Activated CD4-positive, alpha-beta T cell treated with anti-CD3 and anti-CD28 coated beads, Interleukin-2, amount 10 ng/mL, durations not matched to agents 7 days and 5 days (primary cell): ENCODE data around the gene RAB23. TPM values are rescaled to one million over a fixed set of nuclear protein-coding genes. Genes with fewer than 3 reads are reported as not detected.
A peak's percentile ranks its signal among the peaks of the same experiment; 100 is the strongest.
"Not testable (repeated sequence)": the region's sequence is repeated elsewhere in the genome, so short reads cannot be mapped to it uniquely, and the experiment has no call there.

Source experiments
- CTCF ChIA-PET: fragments of 350-600 bp; sonication (Branson Sonifier 250); formaldehyde crosslinking; loops from one replicate; lab custom pipeline; 2021; ENCODE audit warnings: antibody characterized with exemption; lab: Charles Lee
- POLR2A ChIA-PET: fragments of 350-600 bp; sonication (Branson Sonifier 250); formaldehyde crosslinking; loops from one replicate; lab custom pipeline; 2021; ENCODE audit warnings: antibody characterized with exemption; lab: Charles Lee
- DNase-seq: peaks from one replicate; pipeline ENCODE4 v3.0.0-alpha.2; 2020
- H3K27ac Mint-ChIP-seq: one replicate; pipeline ENCODE4 v1.8.0; 2021; ENCODE audit warnings: mild to moderate bottlenecking, moderate library complexity, mixed read lengths
- H3K27me3 Mint-ChIP-seq: one replicate; pipeline ENCODE4 v1.8.0; 2021; ENCODE audit warnings: mixed read lengths
- H3K36me3 Mint-ChIP-seq: one replicate; pipeline ENCODE4 v1.8.0; 2021; ENCODE audit warnings: low read depth, mixed read lengths
- H3K4me1 Mint-ChIP-seq: one replicate; pipeline ENCODE4 v1.8.0; 2021; ENCODE audit warnings: mixed read lengths
- H3K4me3 Mint-ChIP-seq: one replicate; pipeline ENCODE4 v1.8.0; 2021; ENCODE audit warnings: mild to moderate bottlenecking, moderate library complexity, mixed read lengths
- H3K9me3 Mint-ChIP-seq: one replicate; pipeline ENCODE4 v1.8.0; 2021; ENCODE audit warnings: mixed read lengths
- total RNA-seq, 2 experiments: library from RNA; stranded (reverse); gene quantifications; one replicate each; pipeline ENCODE4 v1.2.3, GENCODE V29; 2021

Gene RAB23
- total RNA-seq, 2 experiments from 2014 or later = 3.5 to 3.8 TPM

GRCh38 chr6:57254055-57254717, 32.1 kb upstream of the RAB23 start:
- ChIA-PET CTCF (no interaction called here), POLR2A (no interaction called here)
- H3K9me3 Mint-ChIP-seq = no peaks in the 10 kb centered on the region
- no peak overlapping the region for H3K4me3 Mint-ChIP-seq
- no peak for DNase-seq
- no peaks in the 10 kb centered on the region for H3K27me3 Mint-ChIP-seq
- H3K4me1 Mint-ChIP-seq = no peaks in the 10 kb centered on the region
- H3K36me3 Mint-ChIP-seq = no peaks in the 10 kb centered on the region
- H3K27ac Mint-ChIP-seq = no peak overlapping the region

GRCh38 chr6:57252975-57253374, 30.9 kb upstream of the RAB23 start:
- DNase-seq = no peak
- H3K9me3 Mint-ChIP-seq = no peaks in the 10 kb centered on the region
- ChIA-PET CTCF (interaction anchor here (0.7 kb wide), 1 partner anchor 8 kb away, joined by 5 read pairs; no protein-coding TSS in a partner anchor), POLR2A (no interaction called here)
- H3K36me3 Mint-ChIP-seq = no peaks in the 10 kb centered on the region
- H3K27ac Mint-ChIP-seq = no peak overlapping the region
- no peaks in the 10 kb centered on the region for H3K4me1 Mint-ChIP-seq
- H3K4me3 Mint-ChIP-seq = no peak overlapping the region
- no peaks in the 10 kb centered on the region for H3K27me3 Mint-ChIP-seq

GRCh38 chr6:57252137-57252536, 30.0 kb upstream of the RAB23 start:
- ChIA-PET CTCF (interaction anchor here (0.7 kb wide), 1 partner anchor 27 kb away, joined by 3 read pairs; no protein-coding TSS in a partner anchor), POLR2A (no interaction called here)
- H3K36me3 Mint-ChIP-seq = no peaks in the 10 kb centered on the region

GRCh38 chr6:57250348-57250747, 28.2 kb upstream of the RAB23 start:
- Mint-ChIP-seq H3K36me3 (no peaks in the 10 kb centered on the region), H3K4me3 (no peak overlapping the region), H3K27me3 (no peaks in the 10 kb centered on the region), H3K9me3 (no peaks in the 10 kb centered on the region), H3K4me1 (no peaks in the 10 kb centered on the region), H3K27ac (no peak overlapping the region)
- ChIA-PET CTCF (no interaction called here), POLR2A (no interaction called here)
- no peak for DNase-seq

More at GRCh38 chr6:57252137-57252536, 30.0 kb upstream of the RAB23 start:
- Mint-ChIP-seq H3K27ac (no peak overlapping the region), H3K4me1 (no peaks in the 10 kb centered on the region), H3K27me3 (no peaks in the 10 kb centered on the region), H3K4me3 (no peak overlapping the region), H3K9me3 (no peaks in the 10 kb centered on the region)
- DNase-seq = no peak

GRCh38 chr6:57248311-57248895, 26.3 kb upstream of the RAB23 start:
- no peak for DNase-seq
- no peaks in the 10 kb centered on the region for H3K9me3 Mint-ChIP-seq
- H3K4me3 Mint-ChIP-seq = no peak overlapping the region
- H3K27ac Mint-ChIP-seq = no peak overlapping the region
- no peaks in the 10 kb centered on the region for H3K36me3 Mint-ChIP-seq
- no peaks in the 10 kb centered on the region for H3K4me1 Mint-ChIP-seq
- ChIA-PET POLR2A (no interaction called here), CTCF (no interaction called here)
- no peaks in the 10 kb centered on the region for H3K27me3 Mint-ChIP-seq

DNA sequence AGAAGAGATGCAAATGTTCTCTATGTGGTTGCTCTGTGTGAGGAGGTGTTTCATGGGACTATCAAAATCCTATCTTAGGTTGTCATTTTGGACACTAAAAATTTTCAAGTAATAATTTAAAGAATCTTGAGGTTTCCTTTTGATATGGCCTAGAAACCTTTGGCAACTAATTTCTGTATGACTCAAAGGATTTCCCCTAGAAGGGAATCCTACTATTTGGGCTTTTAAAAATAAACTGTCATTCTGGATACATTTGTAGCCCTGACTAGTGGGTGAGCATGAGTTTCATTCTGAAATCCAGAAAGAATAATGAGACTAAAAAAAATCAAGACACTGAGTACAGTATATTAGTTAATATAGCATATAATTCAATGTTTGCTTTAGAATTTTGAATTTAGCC, 25.5 kb upstream of the RAB23 start:
- ChIA-PET POLR2A (no interaction called here), CTCF (no interaction called here)
- Mint-ChIP-seq H3K9me3 (no peaks in the 10 kb centered on the region), H3K4me1 (no peaks in the 10 kb centered on the region), H3K27me3 (no peaks in the 10 kb centered on the region), H3K4me3 (no peak overlapping the region), H3K27ac (no peak overlapping the region), H3K36me3 (no peaks in the 10 kb centered on the region)
- DNase-seq = no peak

- POLR2A ChIA-PET = no interaction called here
- no peaks in the 10 kb centered on the region for H3K4me1 Mint-ChIP-seq
- no peak overlapping the region for H3K27ac Mint-ChIP-seq
- no peak overlapping the region for H3K4me3 Mint-ChIP-seq
- H3K36me3 Mint-ChIP-seq = no peaks in the 10 kb centered on the region
- no peaks in the 10 kb centered on the region for H3K9me3 Mint-ChIP-seq
- CTCF ChIA-PET = no interaction called here
- no peak for DNase-seq
- no peaks in the 10 kb centered on the region for H3K27me3 Mint-ChIP-seq
Observed at GRCh38 chr6:57246307-57246706, 24.2 kb upstream of the RAB23 start.

GRCh38 chr6:57243954-57244353, 21.8 kb upstream of the RAB23 start:
- Mint-ChIP-seq H3K4me3 (no peak overlapping the region), H3K4me1 (no peaks in the 10 kb centered on the region), H3K27me3 (no peaks in the 10 kb centered on the region), H3K9me3 (no peaks in the 10 kb centered on the region), H3K36me3 (no peaks in the 10 kb centered on the region), H3K27ac (no peak overlapping the region)
- POLR2A ChIA-PET = no interaction called here
- DNase-seq = no peak
- CTCF ChIA-PET = no interaction called here

GRCh38 chr6:57243526-57243925, 21.4 kb upstream of the RAB23 start:
- H3K27me3 Mint-ChIP-seq, H3K9me3 Mint-ChIP-seq, H3K4me1 Mint-ChIP-seq, H3K4me3 Mint-ChIP-seq, CTCF ChIA-PET, H3K36me3 Mint-ChIP-seq, DNase-seq, H3K27ac Mint-ChIP-seq, POLR2A ChIA-PET: not testable (repeated sequence)

- DNase-seq = no peak
- CTCF ChIA-PET = interaction anchor here (1.2 kb wide), 1 partner anchor 21 kb away, joined by 3 read pairs; the partner anchor contains the start of gene RAB23
- H3K4me1 Mint-ChIP-seq = no peaks in the 10 kb centered on the region
- H3K27ac Mint-ChIP-seq = no peak overlapping the region
- peaks cover 3% of the 10 kb centered on the region for H3K27me3 Mint-ChIP-seq
- no peaks in the 10 kb centered on the region for H3K9me3 Mint-ChIP-seq
- no peaks in the 10 kb centered on the region for H3K36me3 Mint-ChIP-seq
- no peak overlapping the region for H3K4me3 Mint-ChIP-seq
- POLR2A ChIA-PET = no interaction called here
Observed at GRCh38 chr6:57242505-57242904, 20.4 kb upstream of the RAB23 start.

- Mint-ChIP-seq H3K4me3 (no peak overlapping the region), H3K4me1 (peaks cover 7% of the 10 kb centered on the region), H3K27me3 (peaks cover 38% of the 10 kb centered on the region), H3K9me3 (no peaks in the 10 kb centered on the region), H3K36me3 (no peaks in the 10 kb centered on the region), H3K27ac (no peak overlapping the region)
- no peak for DNase-seq
- POLR2A ChIA-PET = interaction anchor here (0.6 kb wide), 1 partner anchor 316 kb away, joined by 3 read pairs; no protein-coding TSS in a partner anchor
- CTCF ChIA-PET = no interaction called here
Observed at GRCh38 chr6:57226221-57226620, 4.1 kb upstream of the RAB23 start.

GRCh38 chr6:57224769-57225515, 2.8 kb upstream of the RAB23 start:
- H3K27ac Mint-ChIP-seq = no peak overlapping the region
- H3K4me3 Mint-ChIP-seq = no peak overlapping the region
- POLR2A ChIA-PET = no interaction called here
- CTCF ChIA-PET = interaction anchor here (0.6 kb wide), 1 partner anchor 27 kb away, joined by 3 read pairs; no protein-coding TSS in a partner anchor
- peaks cover 16% of the 10 kb centered on the region for H3K4me1 Mint-ChIP-seq
- peaks cover 36% of the 10 kb centered on the region for H3K27me3 Mint-ChIP-seq
- H3K36me3 Mint-ChIP-seq = peaks cover 7% of the 10 kb centered on the region
- peaks cover 2% of the 10 kb centered on the region for H3K9me3 Mint-ChIP-seq
- no peak for DNase-seq

DNA sequence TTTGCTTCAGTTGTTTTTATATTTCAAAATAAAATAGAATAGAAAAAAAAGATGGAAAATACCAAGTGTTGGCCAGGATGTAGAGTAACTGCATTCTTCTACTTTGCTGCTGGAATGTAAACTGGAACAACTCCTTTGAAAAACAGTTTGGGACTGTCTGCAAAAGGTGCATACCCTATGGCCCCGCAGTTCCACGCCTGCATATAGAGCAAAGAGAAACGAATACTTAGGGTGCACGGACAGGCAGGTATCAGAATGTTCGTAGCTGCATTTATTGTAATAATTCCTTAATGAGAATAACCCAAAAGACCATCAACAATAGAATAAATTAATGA, 603 bp upstream of the RAB23 start:
- ChIA-PET POLR2A (no interaction called here), CTCF (interaction anchor here (1.6 kb wide), 1 partner anchor 31 kb away, joined by 4 read pairs; no protein-coding TSS in a partner anchor)
- H3K36me3 Mint-ChIP-seq = peaks cover 10% of the 10 kb centered on the region
- H3K4me1 Mint-ChIP-seq = peaks cover 32% of the 10 kb centered on the region
- peak overlapping the region; percentile 88 for H3K4me3 Mint-ChIP-seq
- H3K27me3 Mint-ChIP-seq = peaks cover 31% of the 10 kb centered on the region
- no peak overlapping the region for H3K27ac Mint-ChIP-seq
- DNase-seq = no peak
- peaks cover 3% of the 10 kb centered on the region for H3K9me3 Mint-ChIP-seq
